SK-N-SH (cell line): ENCODE results near the gene PCNX2. TPM values are rescaled to one million over a fixed set of nuclear protein-coding genes. Genes with fewer than 3 reads are reported as not detected.

Source experiments
- CTCF ChIA-PET: fragments of 300-600, 350-600 bp; formaldehyde crosslinking; extraction: SDS; loops from one replicate; lab custom pipeline; 2021; lab: Yijun Ruan, JAX
- POLR2A ChIA-PET: fragments of 350-600 bp; sonication (Branson Sonifier 250); formaldehyde crosslinking; extraction: SDS; loops from one replicate; lab custom pipeline; 2020; ENCODE audit warnings: antibody characterized with exemption, inconsistent platforms; lab: Yijun Ruan, JAX
- DNase-seq: peaks from one replicate; pipeline ENCODE4 v3.0.0; 2012
- H2AFZ ChIP-seq: fragments of 200-600 bp; sonication (generic); 2 replicates; pipeline ENCODE4 v1.8.1; 2016; ENCODE audit warnings: antibody characterized with exemption, mild to moderate bottlenecking, low read depth
- H3F3A ChIP-seq: fragments of 200-600 bp; sonication (generic); replicated peaks from 2 replicates; pipeline ENCODE3; 2016; ENCODE audit warnings: antibody characterized with exemption, mild to moderate bottlenecking; ENCODE audit not compliant: insufficient read depth
- H3K27ac ChIP-seq, 2 experiments: fragments of 200-500 bp in 1 of 2; fragments of 200-600 bp in 1 of 2; sonication (Bioruptor generic) in 1 of 2; sonication (generic), shearing (Covaris generic) in 1 of 2; 2 replicates each; pipeline versions ENCODE4 v1.5.1 to v1.6.1; 2014 to 2016; ENCODE audit warnings: low read depth in 2 of 2, inconsistent platforms in 1 of 2, low read length in 1 of 2, mild to moderate bottlenecking in 1 of 2, mixed read lengths in 1 of 2
- H3K27me3 ChIP-seq: fragments of 200-600 bp; sonication (generic), shearing (Covaris generic); 2 replicates; pipeline ENCODE4 v1.6.1; 2016; ENCODE audit warnings: mixed run types; ENCODE audit not compliant: insufficient read depth
- H3K36me3 ChIP-seq, 2 experiments: fragments of 200-500 bp in 1 of 2; fragments of 200-600 bp in 1 of 2; sonication (Bioruptor generic) in 1 of 2; sonication (generic) in 1 of 2; replicated peaks in 1 of 2; 2 replicates each; pipeline versions ENCODE3 to v1.5.1; 2014 to 2016; ENCODE audit warnings: low read length in 1 of 2, mild to moderate bottlenecking in 1 of 2; ENCODE audit not compliant: insufficient read depth in 2 of 2, control insufficient read depth in 1 of 2
- H3K4me1 ChIP-seq, 2 experiments: fragments of 200-500 bp in 1 of 2; fragments of 200-600 bp in 1 of 2; sonication (Bioruptor generic) in 1 of 2; sonication (generic), shearing (Covaris generic) in 1 of 2; 2 replicates each; pipeline versions ENCODE4 v1.5.1 to v1.6.1; 2014 to 2016; ENCODE audit warnings: low read depth in 1 of 2, low read length in 1 of 2, mixed run types in 1 of 2; ENCODE audit not compliant: insufficient read depth in 2 of 2, control insufficient read depth in 1 of 2
- H3K4me2 ChIP-seq: fragments of 200-600 bp; sonication (generic), shearing (Covaris generic); 2 replicates; pipeline ENCODE4 v1.6.1; 2017; ENCODE audit warnings: mixed run types
- H3K4me3 ChIP-seq, 2 experiments: fragments of 200-500 bp in 1 of 2; fragments of 200-600 bp in 1 of 2; sonication (Bioruptor generic) in 1 of 2; sonication (generic), shearing (Covaris generic) in 1 of 2; 2 replicates each; pipeline versions ENCODE4 v1.5.1 to v1.8.1; 2014 to 2016; ENCODE audit warnings: low read depth in 2 of 2, inconsistent platforms in 1 of 2, low read length in 1 of 2, mild to moderate bottlenecking in 1 of 2, mixed read lengths in 1 of 2, moderate library complexity in 1 of 2
- H3K79me2 ChIP-seq: fragments of 200-600 bp; sonication (generic); 2 replicates; pipeline ENCODE4 v1.8.1; 2017; ENCODE audit warnings: mild to moderate bottlenecking; ENCODE audit not compliant: insufficient read depth
- H3K9ac ChIP-seq: fragments of 200-600 bp; sonication (generic); 2 replicates; pipeline ENCODE4 v1.6.1; 2017; ENCODE audit warnings: mixed run types
- H3K9me2 ChIP-seq: fragments of 200-600 bp; sonication (generic); 2 replicates; pipeline ENCODE4 v1.6.1; 2017; ENCODE audit warnings: mixed run types
- H3K9me3 ChIP-seq: fragments of 200-600 bp; sonication (generic); 2 replicates; pipeline ENCODE4 v1.6.1; 2017; ENCODE audit warnings: mixed run types, mild to moderate bottlenecking, moderate library complexity
- H4K20me1 ChIP-seq: fragments of 200-600 bp; sonication (generic); 2 replicates; pipeline ENCODE4 v1.6.1; 2017; ENCODE audit warnings: mild to moderate bottlenecking, mixed run types; ENCODE audit not compliant: insufficient read depth
- CHD2 ChIP-seq: fragments of 150-350 bp; IDR thresholded peaks from 2 replicates; pipeline ENCODE4 v1.6.1; 2018; ENCODE audit warnings: low read length; ENCODE audit not compliant: partially characterized antibody
- ELF1 ChIP-seq: IDR thresholded peaks from 2 replicates; pipeline ENCODE4 v1.4.0; 2012
- EP300 ChIP-seq, 2 experiments: IDR thresholded peaks; 2 replicates each; pipeline versions ENCODE4 v1.4.0 to v1.6.1; 2012; ENCODE audit warnings: borderline replicate concordance in 1 of 2, low read depth in 1 of 2, low read length in 1 of 2
- FOSL2 ChIP-seq: IDR thresholded peaks from 2 replicates; pipeline ENCODE4 v1.4.0; 2012; ENCODE audit warnings: low read depth, mild to moderate bottlenecking, moderate library complexity, borderline replicate concordance
- GATA2 ChIP-seq: sonication (generic); formaldehyde crosslinking; IDR thresholded peaks from 2 replicates; pipeline ENCODE4 v1.5.0; 2020; ENCODE audit warnings: mild to moderate bottlenecking, missing genetic modification reagents
- JUND ChIP-seq: IDR thresholded peaks from 2 replicates; pipeline ENCODE4 v1.4.0; 2012
- MEF2A ChIP-seq: IDR thresholded peaks from 2 replicates; pipeline ENCODE4 v1.4.0; 2012; ENCODE audit warnings: low read depth, borderline replicate concordance
- NFIC ChIP-seq: IDR thresholded peaks from 2 replicates; pipeline ENCODE4 v1.4.0; 2012; ENCODE audit warnings: borderline replicate concordance
- NRF1 ChIP-seq: IDR thresholded peaks from 2 replicates; pipeline ENCODE4 v1.6.1; 2012; ENCODE audit warnings: low read depth, mild to moderate bottlenecking, low read length
- POLR2AphosphoS5 ChIP-seq: IDR thresholded peaks from 2 replicates; pipeline ENCODE4 v1.6.1; 2012; ENCODE audit warnings: low read depth, low read length
- RAD21 ChIP-seq: IDR thresholded peaks from 2 replicates; pipeline ENCODE4 v1.6.1; 2012; ENCODE audit warnings: mild to moderate bottlenecking, low read length
- RFX5 ChIP-seq: IDR thresholded peaks from 2 replicates; pipeline ENCODE4 v1.6.1; 2012; ENCODE audit warnings: mild to moderate bottlenecking, improper control_type of control experiment, low read length
- TAF1 ChIP-seq: IDR thresholded peaks from 2 replicates; pipeline ENCODE4 v1.6.1; 2012; ENCODE audit warnings: low read depth, mild to moderate bottlenecking, low read length, moderate library complexity, borderline replicate concordance
- TCF12 ChIP-seq: IDR thresholded peaks from 2 replicates; pipeline ENCODE4 v1.4.0; 2012
- TEAD4 ChIP-seq: IDR thresholded peaks from 2 replicates; pipeline ENCODE4 v1.4.0; 2012; ENCODE audit warnings: mild to moderate bottlenecking, borderline replicate concordance; ENCODE audit not compliant: insufficient read depth
- YY1 ChIP-seq: IDR thresholded peaks from 2 replicates; pipeline ENCODE4 v1.4.0; 2012; ENCODE audit warnings: low read depth, mild to moderate bottlenecking
- WGBS: methylation state at CpG from one replicate; pipeline ENCODE4 v1.1.6; 2017; ENCODE audit warnings: low lambda C conversion rate; 5-methylcytosine and 5-hydroxymethylcytosine counted together
- polyA plus RNA-seq, 3 experiments: library from polyadenylated mRNA; depleted of rRNA; stranded (reverse); fragments of >200 nt; gene quantifications; 2 replicates each; pipeline ENCODE4 v1.2.3, GENCODE V29; 2012
- TF ChIP-seq, protein P1 (sequence below): IDR thresholded peaks from 2 replicates; pipeline ENCODE4 v1.4.0; 2012; ENCODE audit warnings: low read depth, borderline replicate concordance
- TF ChIP-seq, protein P2 (sequence below): fragments of 200-600 bp; sonication (generic); IDR thresholded peaks from 2 replicates; pipeline ENCODE4 v1.6.1; 2017; ENCODE audit warnings: antibody characterized with exemption, mild to moderate bottlenecking, moderate library complexity
- TF ChIP-seq, protein P3 (sequence below): IDR thresholded peaks from 2 replicates; pipeline ENCODE4; 2012
- TF ChIP-seq, protein P4 (sequence below): IDR thresholded peaks from 2 replicates; pipeline ENCODE4 v1.4.0; 2012; ENCODE audit warnings: low read depth, borderline replicate concordance
- TF ChIP-seq, protein P5 (sequence below): IDR thresholded peaks from 2 replicates; pipeline ENCODE4 v1.4.0; 2012; ENCODE audit warnings: low read depth

Gene PCNX2
- polyA plus RNA-seq, 1 of the 3 experiments (the other 2 are of a cell fraction): 10.6 TPM

DNA sequence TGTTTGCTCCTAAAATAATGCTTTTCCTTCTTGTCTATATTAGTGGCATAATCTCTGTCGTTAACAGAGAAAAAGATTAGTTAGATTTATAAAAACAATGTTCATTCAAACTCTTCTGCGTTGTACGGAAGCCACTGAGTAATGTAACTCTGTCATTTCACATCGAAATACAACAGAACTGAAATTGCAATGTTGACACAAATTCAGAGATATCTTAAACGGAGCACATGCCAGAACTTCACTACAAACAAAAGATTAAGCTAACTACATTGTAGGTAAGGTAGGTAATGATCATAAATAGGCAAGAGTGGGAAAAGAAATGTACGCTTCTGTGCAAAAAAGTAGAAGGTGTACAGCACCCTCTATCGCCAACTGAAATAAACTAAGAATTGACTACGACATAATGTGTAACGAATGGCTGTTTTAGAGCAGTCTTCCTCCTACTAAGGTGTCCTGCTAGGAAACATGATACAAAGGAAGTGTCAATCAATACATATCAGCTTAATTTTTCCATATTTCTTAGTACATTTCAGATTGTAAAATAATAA lies 56.6 kb downstream of the PCNX2 start:
- Histone ChIP-seq H3K36me3 (peaks cover 0 to 29% of the 10 kb centered on the region in 2 experiments), H3K27ac (no peak overlapping the region), H3K79me2 (no peaks in the 10 kb centered on the region), H3K4me1 (peaks cover 0 to 11% of the 10 kb centered on the region in 2 experiments; a peak in 2 of 4 replicates), H4K20me1 (no peaks in the 10 kb centered on the region), H3F3A (no peaks in the 10 kb centered on the region), H3K27me3 (no peaks in the 10 kb centered on the region), H3K9ac (no peak overlapping the region), H3K4me2 (no peak overlapping the region), H3K4me3 (no peak overlapping the region), H3K9me2 (no peaks in the 10 kb centered on the region)
- 93% methylated on average over 9 of the region's 9 CpGs for WGBS
- CTCF ChIA-PET: interaction anchor here (0.6 kb wide), 1 partner anchor 100 kb away, joined by 3 read pairs; no protein-coding TSS in a partner anchor
- DNase-seq: no peak
- TF ChIP-seq, protein P1, sequence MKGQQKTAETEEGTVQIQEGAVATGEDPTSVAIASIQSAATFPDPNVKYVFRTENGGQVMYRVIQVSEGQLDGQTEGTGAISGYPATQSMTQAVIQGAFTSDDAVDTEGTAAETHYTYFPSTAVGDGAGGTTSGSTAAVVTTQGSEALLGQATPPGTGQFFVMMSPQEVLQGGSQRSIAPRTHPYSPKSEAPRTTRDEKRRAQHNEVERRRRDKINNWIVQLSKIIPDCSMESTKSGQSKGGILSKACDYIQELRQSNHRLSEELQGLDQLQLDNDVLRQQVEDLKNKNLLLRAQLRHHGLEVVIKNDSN: no peak
- TF ChIP-seq POLR2AphosphoS5 (no peak), NRF1 (no peak), RAD21 (peak; percentile 37)
- TF ChIP-seq, all 33 proteins: peak for 1
- POLR2A ChIA-PET: no interaction called here
- no peak overlapping the region for H2AFZ ChIP-seq
- H3K9me3 ChIP-seq: no peaks in the 10 kb centered on the region

DNA sequence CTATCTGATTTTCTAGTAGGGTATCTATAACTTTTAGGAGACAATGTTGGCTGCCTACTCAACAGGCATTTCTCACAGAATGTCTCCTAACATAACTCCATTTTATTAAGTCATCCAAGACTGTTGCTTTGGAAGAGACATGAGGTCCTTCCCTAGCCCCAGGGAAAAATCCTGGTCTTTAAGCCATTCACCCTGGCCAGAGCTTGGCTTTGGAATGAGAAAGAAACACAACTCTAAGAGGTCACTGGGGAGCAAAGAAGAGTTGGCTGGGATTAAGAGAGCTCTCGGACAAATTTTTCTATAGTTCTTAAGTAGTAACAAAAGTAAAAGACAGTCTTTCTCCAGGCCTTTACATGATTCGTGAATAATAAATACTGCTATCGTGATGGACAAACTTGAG lies 57.9 kb downstream of the PCNX2 start:
- WGBS: 98% methylated on average over 3 of the region's 3 CpGs
- TF ChIP-seq, protein P2, sequence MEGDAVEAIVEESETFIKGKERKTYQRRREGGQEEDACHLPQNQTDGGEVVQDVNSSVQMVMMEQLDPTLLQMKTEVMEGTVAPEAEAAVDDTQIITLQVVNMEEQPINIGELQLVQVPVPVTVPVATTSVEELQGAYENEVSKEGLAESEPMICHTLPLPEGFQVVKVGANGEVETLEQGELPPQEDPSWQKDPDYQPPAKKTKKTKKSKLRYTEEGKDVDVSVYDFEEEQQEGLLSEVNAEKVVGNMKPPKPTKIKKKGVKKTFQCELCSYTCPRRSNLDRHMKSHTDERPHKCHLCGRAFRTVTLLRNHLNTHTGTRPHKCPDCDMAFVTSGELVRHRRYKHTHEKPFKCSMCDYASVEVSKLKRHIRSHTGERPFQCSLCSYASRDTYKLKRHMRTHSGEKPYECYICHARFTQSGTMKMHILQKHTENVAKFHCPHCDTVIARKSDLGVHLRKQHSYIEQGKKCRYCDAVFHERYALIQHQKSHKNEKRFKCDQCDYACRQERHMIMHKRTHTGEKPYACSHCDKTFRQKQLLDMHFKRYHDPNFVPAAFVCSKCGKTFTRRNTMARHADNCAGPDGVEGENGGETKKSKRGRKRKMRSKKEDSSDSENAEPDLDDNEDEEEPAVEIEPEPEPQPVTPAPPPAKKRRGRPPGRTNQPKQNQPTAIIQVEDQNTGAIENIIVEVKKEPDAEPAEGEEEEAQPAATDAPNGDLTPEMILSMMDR: no peak
- no peak for TF ChIP-seq MEF2A
- no peak for TF ChIP-seq ELF1
- no peak for TF ChIP-seq NFIC
- no peak for TF ChIP-seq TEAD4
- no peak for TF ChIP-seq GATA2 (CRISPR knock-in tag)
- no peak for TF ChIP-seq RFX5
- no peak for TF ChIP-seq CHD2
- no peak for TF ChIP-seq YY1
- no peak for TF ChIP-seq NRF1
- no peak for TF ChIP-seq JUND
- TF ChIP-seq RAD21: no peak
- TF ChIP-seq, protein P3, sequence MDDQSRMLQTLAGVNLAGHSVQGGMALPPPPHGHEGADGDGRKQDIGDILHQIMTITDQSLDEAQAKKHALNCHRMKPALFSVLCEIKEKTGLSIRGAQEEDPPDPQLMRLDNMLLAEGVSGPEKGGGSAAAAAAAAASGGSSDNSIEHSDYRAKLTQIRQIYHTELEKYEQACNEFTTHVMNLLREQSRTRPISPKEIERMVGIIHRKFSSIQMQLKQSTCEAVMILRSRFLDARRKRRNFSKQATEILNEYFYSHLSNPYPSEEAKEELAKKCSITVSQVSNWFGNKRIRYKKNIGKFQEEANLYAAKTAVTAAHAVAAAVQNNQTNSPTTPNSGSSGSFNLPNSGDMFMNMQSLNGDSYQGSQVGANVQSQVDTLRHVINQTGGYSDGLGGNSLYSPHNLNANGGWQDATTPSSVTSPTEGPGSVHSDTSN: no peak
- TF ChIP-seq, protein P4, sequence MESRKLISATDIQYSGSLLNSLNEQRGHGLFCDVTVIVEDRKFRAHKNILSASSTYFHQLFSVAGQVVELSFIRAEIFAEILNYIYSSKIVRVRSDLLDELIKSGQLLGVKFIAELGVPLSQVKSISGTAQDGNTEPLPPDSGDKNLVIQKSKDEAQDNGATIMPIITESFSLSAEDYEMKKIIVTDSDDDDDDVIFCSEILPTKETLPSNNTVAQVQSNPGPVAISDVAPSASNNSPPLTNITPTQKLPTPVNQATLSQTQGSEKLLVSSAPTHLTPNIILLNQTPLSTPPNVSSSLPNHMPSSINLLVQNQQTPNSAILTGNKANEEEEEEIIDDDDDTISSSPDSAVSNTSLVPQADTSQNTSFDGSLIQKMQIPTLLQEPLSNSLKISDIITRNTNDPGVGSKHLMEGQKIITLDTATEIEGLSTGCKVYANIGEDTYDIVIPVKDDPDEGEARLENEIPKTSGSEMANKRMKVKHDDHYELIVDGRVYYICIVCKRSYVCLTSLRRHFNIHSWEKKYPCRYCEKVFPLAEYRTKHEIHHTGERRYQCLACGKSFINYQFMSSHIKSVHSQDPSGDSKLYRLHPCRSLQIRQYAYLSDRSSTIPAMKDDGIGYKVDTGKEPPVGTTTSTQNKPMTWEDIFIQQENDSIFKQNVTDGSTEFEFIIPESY: no peak
- TF ChIP-seq FOSL2: no peak
- TF ChIP-seq TCF12: no peak
- TF ChIP-seq EP300 (IDR thresholded peaks at IDR 0.05; ENCODE audit: borderline replicate concordance in 1 of 2, low read depth in 1 of 2, low read length in 1 of 2): no peak
- no peak for TF ChIP-seq TAF1
- TF ChIP-seq, protein P5, sequence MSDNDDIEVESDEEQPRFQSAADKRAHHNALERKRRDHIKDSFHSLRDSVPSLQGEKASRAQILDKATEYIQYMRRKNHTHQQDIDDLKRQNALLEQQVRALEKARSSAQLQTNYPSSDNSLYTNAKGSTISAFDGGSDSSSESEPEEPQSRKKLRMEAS: no peak
- ChIA-PET POLR2A (no interaction called here), CTCF (no interaction called here)
- no peaks in the 10 kb centered on the region for H3K9me2 ChIP-seq
- DNase-seq: no peak
- H3K4me1 ChIP-seq: peaks cover 0 to 11% of the 10 kb centered on the region in 2 experiments; a peak in 2 of 4 replicates
- H3K27me3 ChIP-seq: no peaks in the 10 kb centered on the region
- H2AFZ ChIP-seq: no peak overlapping the region
- H3K9ac ChIP-seq: no peak overlapping the region
- H3K9me3 ChIP-seq: no peaks in the 10 kb centered on the region
- no peaks in the 10 kb centered on the region for H3F3A ChIP-seq
- H3K4me2 ChIP-seq: no peak overlapping the region
- H3K36me3 ChIP-seq: peaks cover 4 to 29% of the 10 kb centered on the region in 2 experiments
- H3K27ac ChIP-seq: no peak overlapping the region
- no peak overlapping the region for H3K4me3 ChIP-seq
- no peaks in the 10 kb centered on the region for H3K79me2 ChIP-seq
- H4K20me1 ChIP-seq: no peaks in the 10 kb centered on the region
